AG04450 (cell line): ENCODE data around the gene SHISA7. TPM values are rescaled to one million over a fixed set of nuclear protein-coding genes. Genes with fewer than 3 reads are reported as not detected.

Source experiments
- CTCF ChIA-PET: fragments of 300-600, 350-600 bp; formaldehyde crosslinking; extraction: SDS; loops from one replicate; lab custom pipeline; 2022; ENCODE audit warnings: antibody characterized with exemption, inconsistent platforms; lab: Charles Lee
- POLR2A ChIA-PET: fragments of 350-600 bp; formaldehyde crosslinking; extraction: SDS; loops from one replicate; lab custom pipeline; 2021; ENCODE audit warnings: antibody characterized with exemption, inconsistent platforms; lab: Yijun Ruan, JAX
- DNase-seq: peaks from one replicate; pipeline ENCODE4 v3.0.0-alpha.2; 2011; ENCODE audit warnings: low read depth, low spot score
- H3K27ac ChIP-seq: one replicate; pipeline ENCODE4 v1.5.1; 2012; ENCODE audit warnings: low read depth, low read length, control low read depth
- H3K27me3 ChIP-seq: one replicate; pipeline ENCODE4 v1.6.0; 2012; ENCODE audit warnings: low read length; ENCODE audit not compliant: control insufficient read depth, insufficient read depth
- H3K4me3 ChIP-seq: 2 replicates; pipeline ENCODE4 v1.5.1; 2011; ENCODE audit warnings: mild to moderate bottlenecking, low read depth, low read length, control low read depth
- H3K9me3 ChIP-seq: 2 replicates; pipeline ENCODE4 v1.5.1; 2012; ENCODE audit warnings: low read length; ENCODE audit not compliant: control insufficient read depth, insufficient read depth
- polyA plus RNA-seq: library from polyadenylated mRNA; depleted of rRNA; stranded (reverse); fragments of >200 nt; gene quantifications from 2 replicates; pipeline ENCODE4 v1.2.3, GENCODE V29; 2011
- TF ChIP-seq, protein P1 (sequence below): IDR thresholded peaks from 2 replicates; pipeline ENCODE4 v1.5.1; 2011; ENCODE audit warnings: low read depth, low read length, control low read depth, inconsistent platforms

The SHISA7 gene
- polyA plus RNA-seq, 1 experiment: not detected

DNA sequence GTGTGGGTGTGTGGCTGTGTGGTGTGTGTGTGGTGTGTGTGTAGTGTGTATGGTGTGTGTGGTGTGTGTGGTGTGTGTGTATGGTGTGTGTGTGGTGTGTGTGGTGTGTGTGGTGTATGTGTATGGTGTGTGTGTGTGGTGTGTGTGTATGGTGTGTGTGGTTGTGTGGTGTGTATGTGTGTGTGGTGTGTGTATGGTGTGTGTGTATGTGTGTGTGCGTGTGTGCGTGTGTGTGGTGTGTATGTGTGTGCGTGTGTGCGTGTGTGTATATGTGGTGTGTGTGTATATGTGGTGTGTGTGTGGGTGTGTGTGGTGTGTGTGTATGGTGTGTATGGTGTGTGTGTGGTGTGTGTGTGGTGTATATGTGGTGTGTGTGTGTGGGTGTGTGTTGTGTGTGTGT is 8.1 kb downstream of the SHISA7 start:
- Histone ChIP-seq H3K27ac (no peak overlapping the region), H3K9me3 (peaks cover 16% of the 10 kb centered on the region; the same call in 1 of the 2 replicates), H3K27me3 (peaks cover 15% of the 10 kb centered on the region), H3K4me3 (no peak overlapping the region)
- no peak for DNase-seq
- POLR2A ChIA-PET: no interaction called here
- TF ChIP-seq, protein P1, sequence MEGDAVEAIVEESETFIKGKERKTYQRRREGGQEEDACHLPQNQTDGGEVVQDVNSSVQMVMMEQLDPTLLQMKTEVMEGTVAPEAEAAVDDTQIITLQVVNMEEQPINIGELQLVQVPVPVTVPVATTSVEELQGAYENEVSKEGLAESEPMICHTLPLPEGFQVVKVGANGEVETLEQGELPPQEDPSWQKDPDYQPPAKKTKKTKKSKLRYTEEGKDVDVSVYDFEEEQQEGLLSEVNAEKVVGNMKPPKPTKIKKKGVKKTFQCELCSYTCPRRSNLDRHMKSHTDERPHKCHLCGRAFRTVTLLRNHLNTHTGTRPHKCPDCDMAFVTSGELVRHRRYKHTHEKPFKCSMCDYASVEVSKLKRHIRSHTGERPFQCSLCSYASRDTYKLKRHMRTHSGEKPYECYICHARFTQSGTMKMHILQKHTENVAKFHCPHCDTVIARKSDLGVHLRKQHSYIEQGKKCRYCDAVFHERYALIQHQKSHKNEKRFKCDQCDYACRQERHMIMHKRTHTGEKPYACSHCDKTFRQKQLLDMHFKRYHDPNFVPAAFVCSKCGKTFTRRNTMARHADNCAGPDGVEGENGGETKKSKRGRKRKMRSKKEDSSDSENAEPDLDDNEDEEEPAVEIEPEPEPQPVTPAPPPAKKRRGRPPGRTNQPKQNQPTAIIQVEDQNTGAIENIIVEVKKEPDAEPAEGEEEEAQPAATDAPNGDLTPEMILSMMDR: no peak
- CTCF ChIA-PET: no interaction called here

DNA sequence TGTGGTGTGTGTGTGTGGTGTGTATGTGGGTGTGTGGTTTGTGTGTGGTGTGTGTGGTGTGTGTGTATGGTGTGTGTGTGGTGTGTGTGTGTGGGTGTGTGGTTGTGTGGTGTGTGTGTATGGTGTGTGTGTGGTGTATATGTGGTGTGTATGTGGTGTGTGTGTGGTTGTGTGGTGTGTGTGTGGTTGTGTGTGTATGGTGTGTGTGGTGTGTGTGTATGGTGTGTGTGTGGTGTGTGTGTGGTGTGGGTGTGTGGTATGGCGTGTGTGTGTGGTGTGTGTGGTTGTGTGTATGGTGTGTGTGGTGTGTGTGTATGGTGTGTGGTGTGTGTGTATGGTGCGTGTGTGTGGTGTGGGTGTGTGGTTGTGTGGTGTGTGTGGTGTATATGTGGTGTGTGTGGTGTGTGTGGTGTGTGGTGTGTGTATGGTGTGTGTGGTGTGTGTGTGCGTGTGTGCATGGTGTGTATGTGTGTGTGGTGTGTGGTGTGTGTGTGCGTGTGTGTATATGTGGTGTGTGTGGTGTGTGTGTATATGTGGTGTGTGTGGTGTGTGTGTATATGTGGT is 8.7 kb downstream of the SHISA7 start:
- no peak for DNase-seq
- POLR2A ChIA-PET: no interaction called here
- Histone ChIP-seq H3K27ac (no peak overlapping the region), H3K4me3 (no peak overlapping the region), H3K27me3 (peaks cover 13% of the 10 kb centered on the region), H3K9me3 (peaks cover 16% of the 10 kb centered on the region; the same call in 1 of the 2 replicates)
- TF ChIP-seq, protein P1: no peak
- CTCF ChIA-PET: no interaction called here

DNA sequence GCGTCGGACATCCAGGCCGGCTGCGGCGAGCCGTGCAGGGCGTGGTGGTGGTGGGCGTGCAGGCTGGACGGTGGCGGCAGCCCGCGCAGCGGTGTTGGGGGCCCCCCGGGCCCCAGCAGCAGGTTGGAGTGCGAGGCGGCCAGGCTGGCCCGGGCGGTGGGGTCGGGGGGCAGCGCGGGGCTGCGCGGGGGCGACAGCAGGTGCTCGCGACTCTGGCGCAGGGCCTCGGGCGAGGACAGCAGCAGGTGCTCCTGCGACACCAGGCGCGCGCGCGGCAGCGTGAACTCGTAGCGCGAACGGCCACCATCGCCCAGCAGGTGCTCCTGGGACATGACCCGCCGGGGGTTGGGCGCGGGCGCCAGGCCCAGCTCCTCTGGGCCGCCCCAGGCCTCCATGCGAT is 9.8 kb downstream of the SHISA7 start:
- H3K9me3 ChIP-seq: peaks cover 16% of the 10 kb centered on the region; the same call in 1 of the 2 replicates
- TF ChIP-seq, protein P1: no peak
- no peak overlapping the region for H3K4me3 ChIP-seq
- no peak overlapping the region for H3K27ac ChIP-seq
- H3K27me3 ChIP-seq: peaks cover 7% of the 10 kb centered on the region
- ChIA-PET POLR2A (no interaction called here), CTCF (no interaction called here)
- no peak for DNase-seq

DNA sequence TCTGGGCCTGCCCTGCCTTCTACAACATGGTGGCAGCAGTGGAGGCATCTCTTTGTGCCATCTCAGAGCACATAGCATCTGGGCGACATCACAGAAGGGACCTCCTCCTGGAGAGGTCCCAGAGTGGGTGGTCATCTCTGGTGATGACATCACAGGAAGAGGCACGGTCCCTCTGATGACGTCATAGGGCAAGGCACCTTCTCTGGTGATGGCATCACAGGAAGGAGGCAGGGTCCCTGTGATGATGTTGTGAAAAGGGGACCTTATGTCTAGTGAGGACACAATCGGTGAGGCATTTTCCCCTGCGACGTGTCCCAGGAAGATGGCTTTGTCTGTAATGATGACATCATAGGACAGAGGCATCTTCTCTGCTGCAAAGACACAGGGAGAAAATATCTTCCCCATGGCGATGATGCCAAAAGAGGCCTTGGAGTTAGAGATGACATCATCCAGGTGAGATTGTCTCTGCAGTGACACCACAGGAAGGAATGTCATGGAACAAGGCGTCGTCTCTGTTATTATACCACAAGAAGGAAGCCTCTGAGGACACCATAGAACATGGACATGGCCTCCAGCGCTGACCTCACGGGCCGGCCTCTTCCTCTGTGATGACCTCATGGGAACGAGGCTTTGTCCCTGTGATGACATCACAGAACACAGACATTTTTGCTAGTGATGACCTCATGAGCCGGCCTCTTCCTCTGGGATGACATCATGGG is 10.7 kb downstream of the SHISA7 start:
- peaks cover 16% of the 10 kb centered on the region; the same call in 1 of the 2 replicates for H3K9me3 ChIP-seq
- no peak for DNase-seq
- TF ChIP-seq, protein P1: no peak
- H3K4me3 ChIP-seq: no peak overlapping the region
- CTCF ChIA-PET: no interaction called here
- no peak overlapping the region for H3K27ac ChIP-seq
- POLR2A ChIA-PET: no interaction called here
- peaks cover 7% of the 10 kb centered on the region for H3K27me3 ChIP-seq

DNA sequence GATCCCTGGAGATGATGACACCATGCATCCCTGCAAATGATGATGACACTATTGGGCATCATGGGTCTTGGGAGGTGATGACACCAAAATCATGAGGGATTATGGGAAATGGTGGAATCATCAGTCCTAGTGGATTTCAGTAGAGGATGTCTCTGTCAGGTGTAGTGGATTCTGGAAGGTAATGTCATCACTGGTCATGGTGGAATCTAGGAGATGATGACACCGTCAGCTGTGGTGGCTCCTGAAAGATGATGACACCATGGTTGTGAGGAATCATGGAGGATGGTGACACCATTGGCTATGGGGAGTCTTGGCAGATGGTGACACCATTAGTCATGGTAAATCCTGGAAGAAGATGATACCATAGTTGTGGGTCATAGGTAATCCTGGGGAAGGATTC is 11.9 kb downstream of the SHISA7 start:
- H3K27me3 ChIP-seq: peaks cover 9% of the 10 kb centered on the region
- POLR2A ChIA-PET: interaction anchor here (0.5 kb wide), 1 partner anchor 303 kb away, joined by 3 read pairs; no protein-coding TSS in a partner anchor
- no peak overlapping the region for H3K27ac ChIP-seq
- TF ChIP-seq, protein P1: no peak
- no peak for DNase-seq
- peaks cover 16% of the 10 kb centered on the region; the same call in 1 of the 2 replicates for H3K9me3 ChIP-seq
- CTCF ChIA-PET: no interaction called here
- H3K4me3 ChIP-seq: no peak overlapping the region
